Smooth muscle cell (in vitro differentiated cells): Measurements from ENCODE around the gene GARNL3. TPM values are rescaled to one million over a fixed set of nuclear protein-coding genes. Genes with fewer than 3 reads are reported as not detected.

Experiments
- DNase-seq: peaks from one replicate; lab custom pipeline; 2025; ENCODE audit not compliant: unreplicated experiment; lab: John Stamatoyannopoulos, UW
- H2AFZ ChIP-seq: fragments of 200-600 bp; sonication (generic); 2 replicates; pipeline ENCODE4 v1.6.0; 2016; ENCODE audit warnings: antibody characterized with exemption, low read depth, mild to moderate bottlenecking
- H3F3A ChIP-seq: fragments of 200-600 bp; sonication (generic); 2 replicates; pipeline ENCODE4 v1.6.0; 2017; ENCODE audit warnings: antibody characterized with exemption, low read depth
- H3K27ac ChIP-seq: fragments of 200-600 bp; sonication (generic); 2 replicates; pipeline ENCODE4 v1.5.1; 2016; ENCODE audit warnings: low read depth, mild to moderate bottlenecking
- H3K27me3 ChIP-seq: fragments of 200-600 bp; sonication (generic); 2 replicates; pipeline ENCODE4 v1.6.1; 2016; ENCODE audit warnings: low read depth, mild to moderate bottlenecking
- H3K36me3 ChIP-seq: fragments of 200-600 bp; sonication (generic); 2 replicates; pipeline ENCODE4 v1.5.1; 2016; ENCODE audit warnings: low read depth
- H3K4me1 ChIP-seq: fragments of 200-600 bp; sonication (generic); 2 replicates; pipeline ENCODE4 v1.5.1; 2016; ENCODE audit warnings: low read depth
- H3K4me2 ChIP-seq: fragments of 200-600 bp; sonication (generic); 2 replicates; pipeline ENCODE4 v1.6.0; 2016; ENCODE audit warnings: mild to moderate bottlenecking
- H3K4me3 ChIP-seq: fragments of 200-600 bp; sonication (generic); 2 replicates; pipeline ENCODE4 v1.5.1; 2016; ENCODE audit warnings: mild to moderate bottlenecking
- H3K79me2 ChIP-seq: fragments of 200-600 bp; sonication (generic); 2 replicates; pipeline ENCODE4 v1.6.0; 2016; ENCODE audit warnings: low read depth, mild to moderate bottlenecking
- H3K9ac ChIP-seq: fragments of 200-600 bp; sonication (generic); 2 replicates; pipeline ENCODE4 v1.6.0; 2016; ENCODE audit warnings: low read depth
- H3K9me3 ChIP-seq: fragments of 200-600 bp; sonication (generic); replicated peaks from 2 replicates; pipeline ENCODE4 v1.5.1; 2016; ENCODE audit warnings: low read depth
- H4K20me1 ChIP-seq: fragments of 200-600 bp; sonication (generic); 2 replicates; pipeline ENCODE4 v1.6.0; 2016; ENCODE audit warnings: low read depth
- WGBS: methylation state at CpG from one replicate; pipeline ENCODE4 v1.1.7; 2016; ENCODE audit warnings: low lambda C conversion rate; 5-methylcytosine and 5-hydroxymethylcytosine counted together
- polyA plus RNA-seq: library from polyadenylated mRNA; unstranded; fragments of >200 nt; fragmentation: Nextera tagmentation; extraction: Ambion mirVana; gene quantifications from 2 replicates; pipeline ENCODE4 v1.2.1, GENCODE V29; 2016
- total RNA-seq: library from RNA; depleted of rRNA; stranded (reverse); fragments of >200 nt; gene quantifications from 2 replicates; pipeline ENCODE4 v1.2.3, GENCODE V29; 2014
- TF ChIP-seq, protein P1 (sequence below): fragments of 200-600 bp; sonication (generic); IDR thresholded peaks from 2 replicates; pipeline ENCODE4 v1.5.1; 2017; ENCODE audit warnings: borderline replicate concordance, mild to moderate bottlenecking, antibody characterized with exemption; ENCODE audit not compliant: insufficient read depth, poor library complexity, severe bottlenecking

Gene GARNL3
- total and polyA plus RNA-seq, 2 experiments from 2014 or later, result 4.7 to 18.5 TPM

DNA sequence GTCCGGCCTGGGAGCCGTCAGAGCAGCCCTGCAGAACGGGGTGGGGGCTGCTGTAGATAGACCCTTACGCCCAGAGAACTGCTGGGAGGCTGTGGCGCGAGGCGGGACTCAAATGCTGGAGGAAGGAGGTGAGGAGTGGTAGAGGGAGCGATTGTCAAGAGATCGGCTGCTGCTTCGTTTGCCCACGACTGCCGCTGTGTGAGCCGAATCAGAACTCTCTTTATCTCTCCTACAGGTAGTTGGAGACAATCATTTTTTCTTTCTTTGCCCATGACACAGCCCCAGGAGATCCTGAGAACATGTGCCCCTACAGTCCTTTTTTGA is 160.1 kb downstream of the GARNL3 start:
- Histone ChIP-seq H3K36me3 (no peaks in the 10 kb centered on the region), H3K4me3 (peak overlapping the region; percentile 77), H3K9ac (peak overlapping the region; percentile 81), H3K4me2 (peak overlapping the region; percentile 87), H3K9me3 (no peaks in the 10 kb centered on the region), H3K79me2 (peaks cover 63% of the 10 kb centered on the region), H4K20me1 (peaks cover 26% of the 10 kb centered on the region), H3K27me3 (no peaks in the 10 kb centered on the region), H3K4me1 (peaks cover 18% of the 10 kb centered on the region), H3K27ac (peak overlapping the region; percentile 72), H3F3A (peaks cover 10% of the 10 kb centered on the region), H2AFZ (peak overlapping the region; percentile 86)
- 1% methylated on average over 13 of the region's 13 CpGs for WGBS
- TF ChIP-seq, protein P1, sequence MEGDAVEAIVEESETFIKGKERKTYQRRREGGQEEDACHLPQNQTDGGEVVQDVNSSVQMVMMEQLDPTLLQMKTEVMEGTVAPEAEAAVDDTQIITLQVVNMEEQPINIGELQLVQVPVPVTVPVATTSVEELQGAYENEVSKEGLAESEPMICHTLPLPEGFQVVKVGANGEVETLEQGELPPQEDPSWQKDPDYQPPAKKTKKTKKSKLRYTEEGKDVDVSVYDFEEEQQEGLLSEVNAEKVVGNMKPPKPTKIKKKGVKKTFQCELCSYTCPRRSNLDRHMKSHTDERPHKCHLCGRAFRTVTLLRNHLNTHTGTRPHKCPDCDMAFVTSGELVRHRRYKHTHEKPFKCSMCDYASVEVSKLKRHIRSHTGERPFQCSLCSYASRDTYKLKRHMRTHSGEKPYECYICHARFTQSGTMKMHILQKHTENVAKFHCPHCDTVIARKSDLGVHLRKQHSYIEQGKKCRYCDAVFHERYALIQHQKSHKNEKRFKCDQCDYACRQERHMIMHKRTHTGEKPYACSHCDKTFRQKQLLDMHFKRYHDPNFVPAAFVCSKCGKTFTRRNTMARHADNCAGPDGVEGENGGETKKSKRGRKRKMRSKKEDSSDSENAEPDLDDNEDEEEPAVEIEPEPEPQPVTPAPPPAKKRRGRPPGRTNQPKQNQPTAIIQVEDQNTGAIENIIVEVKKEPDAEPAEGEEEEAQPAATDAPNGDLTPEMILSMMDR, result no peak
- DNase-seq, result no peak

DNA sequence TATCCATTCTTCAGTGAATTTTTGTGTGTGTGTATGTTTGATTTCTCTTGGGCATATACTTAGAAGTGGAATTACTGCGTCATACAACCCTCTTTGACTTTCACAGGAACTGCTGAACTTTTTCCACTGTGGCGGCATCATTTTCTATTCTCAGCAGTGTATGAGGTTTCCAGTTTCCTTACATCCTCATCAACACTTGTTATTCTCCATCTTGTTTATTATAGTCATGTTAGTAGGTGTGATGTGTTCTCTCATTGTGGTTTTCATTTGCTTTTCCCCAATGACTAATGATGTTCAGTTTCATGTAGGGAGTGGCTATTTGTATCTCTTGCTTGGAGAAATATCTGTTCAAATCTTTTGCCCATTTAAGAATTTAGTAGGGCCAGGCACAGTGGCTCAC is 162.2 kb downstream of the GARNL3 start:
- H3K27ac ChIP-seq, result no peak overlapping the region
- H3K27me3 ChIP-seq, result no peaks in the 10 kb centered on the region
- TF ChIP-seq, protein P1, result no peak
- H3K36me3 ChIP-seq, result no peaks in the 10 kb centered on the region
- peaks cover 76% of the 10 kb centered on the region for H3K79me2 ChIP-seq
- peaks cover 18% of the 10 kb centered on the region for H3K4me1 ChIP-seq
- 100% methylated on average over 2 of the region's 2 CpGs for WGBS
- peaks cover 40% of the 10 kb centered on the region for H4K20me1 ChIP-seq
- no peak for DNase-seq
- no peak overlapping the region for H2AFZ ChIP-seq
- H3K9me3 ChIP-seq, result no peaks in the 10 kb centered on the region
- H3K4me3 ChIP-seq, result no peak overlapping the region
- H3K4me2 ChIP-seq, result no peak overlapping the region
- no peak overlapping the region for H3K9ac ChIP-seq
- H3F3A ChIP-seq, result peaks cover 10% of the 10 kb centered on the region

DNA sequence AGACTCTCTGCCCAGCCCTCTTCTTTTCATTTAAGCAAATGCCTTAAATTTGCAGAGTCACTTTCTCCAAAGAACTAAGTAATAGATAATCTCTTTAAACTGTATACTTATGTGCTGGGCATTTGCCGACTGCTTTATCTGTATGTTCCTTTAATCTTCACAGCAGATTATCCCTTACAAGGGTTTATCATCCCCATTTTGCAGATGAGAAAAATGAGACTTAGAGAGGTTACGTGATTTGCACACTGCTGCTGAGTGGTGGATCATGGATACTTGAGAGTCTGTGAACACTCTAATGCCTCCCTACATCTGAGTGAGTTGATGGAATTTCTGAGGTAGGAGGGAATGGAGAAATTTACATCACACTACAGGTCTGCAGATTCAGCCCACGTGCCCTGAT is 163.8 kb downstream of the GARNL3 start:
- TF ChIP-seq, protein P1, result no peak
- H3K4me3 ChIP-seq, result no peak overlapping the region
- H2AFZ ChIP-seq, result no peak overlapping the region
- no peak overlapping the region for H3K4me2 ChIP-seq
- H3K79me2 ChIP-seq, result peaks cover 70% of the 10 kb centered on the region
- H3F3A ChIP-seq, result peaks cover 8% of the 10 kb centered on the region
- H3K36me3 ChIP-seq, result peaks cover 3% of the 10 kb centered on the region
- 83% methylated on average over 3 of the region's 3 CpGs for WGBS
- no peaks in the 10 kb centered on the region for H3K9me3 ChIP-seq
- peaks cover 54% of the 10 kb centered on the region for H4K20me1 ChIP-seq
- no peak overlapping the region for H3K27ac ChIP-seq
- H3K27me3 ChIP-seq, result no peaks in the 10 kb centered on the region
- no peak overlapping the region for H3K9ac ChIP-seq
- H3K4me1 ChIP-seq, result peaks cover 9% of the 10 kb centered on the region
- DNase-seq, result no peak

DNA sequence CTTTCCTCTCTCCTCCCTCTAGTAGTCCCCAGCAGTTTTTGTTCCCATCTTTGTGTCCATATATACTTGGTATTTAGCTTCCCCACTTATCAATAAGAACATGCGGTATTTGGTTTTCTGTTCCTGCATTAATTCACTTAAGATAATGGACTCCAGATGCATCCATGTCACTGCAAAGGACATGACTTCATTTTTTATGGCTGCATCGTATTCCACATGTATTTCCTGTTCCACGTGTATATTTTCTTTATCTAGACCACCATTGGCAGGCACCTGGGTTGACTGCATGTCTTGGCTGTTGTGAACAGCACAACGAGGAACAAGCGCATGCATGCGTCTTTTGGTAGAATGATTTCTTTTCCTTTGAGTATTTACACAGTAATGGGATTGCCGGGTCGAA is 165.8 kb downstream of the GARNL3 start:
- H3K27ac ChIP-seq, result no peak overlapping the region
- peaks cover 3% of the 10 kb centered on the region for H3K4me1 ChIP-seq
- H3K9me3 ChIP-seq, result no peaks in the 10 kb centered on the region
- H2AFZ ChIP-seq, result no peak overlapping the region
- no peak overlapping the region for H3K4me3 ChIP-seq
- TF ChIP-seq, protein P1, result no peak
- H4K20me1 ChIP-seq, result peaks cover 55% of the 10 kb centered on the region
- no peaks in the 10 kb centered on the region for H3F3A ChIP-seq
- no peaks in the 10 kb centered on the region for H3K27me3 ChIP-seq
- H3K36me3 ChIP-seq, result peaks cover 16% of the 10 kb centered on the region
- H3K79me2 ChIP-seq, result peaks cover 59% of the 10 kb centered on the region
- no peak overlapping the region for H3K9ac ChIP-seq
- DNase-seq, result no peak
- H3K4me2 ChIP-seq, result no peak overlapping the region
- WGBS, result 97% methylated on average over 8 of the region's 8 CpGs
